RPMI8226 (cell line): Measurements from ENCODE around the gene C2orf92.
A peak's percentile ranks its signal among the peaks of the same experiment; 100 is the strongest.

ENCODE experiments used
- DNase-seq: peaks from one replicate; pipeline ENCODE4 v3.0.0-alpha.2; 2015

The C2orf92 gene

DNA sequence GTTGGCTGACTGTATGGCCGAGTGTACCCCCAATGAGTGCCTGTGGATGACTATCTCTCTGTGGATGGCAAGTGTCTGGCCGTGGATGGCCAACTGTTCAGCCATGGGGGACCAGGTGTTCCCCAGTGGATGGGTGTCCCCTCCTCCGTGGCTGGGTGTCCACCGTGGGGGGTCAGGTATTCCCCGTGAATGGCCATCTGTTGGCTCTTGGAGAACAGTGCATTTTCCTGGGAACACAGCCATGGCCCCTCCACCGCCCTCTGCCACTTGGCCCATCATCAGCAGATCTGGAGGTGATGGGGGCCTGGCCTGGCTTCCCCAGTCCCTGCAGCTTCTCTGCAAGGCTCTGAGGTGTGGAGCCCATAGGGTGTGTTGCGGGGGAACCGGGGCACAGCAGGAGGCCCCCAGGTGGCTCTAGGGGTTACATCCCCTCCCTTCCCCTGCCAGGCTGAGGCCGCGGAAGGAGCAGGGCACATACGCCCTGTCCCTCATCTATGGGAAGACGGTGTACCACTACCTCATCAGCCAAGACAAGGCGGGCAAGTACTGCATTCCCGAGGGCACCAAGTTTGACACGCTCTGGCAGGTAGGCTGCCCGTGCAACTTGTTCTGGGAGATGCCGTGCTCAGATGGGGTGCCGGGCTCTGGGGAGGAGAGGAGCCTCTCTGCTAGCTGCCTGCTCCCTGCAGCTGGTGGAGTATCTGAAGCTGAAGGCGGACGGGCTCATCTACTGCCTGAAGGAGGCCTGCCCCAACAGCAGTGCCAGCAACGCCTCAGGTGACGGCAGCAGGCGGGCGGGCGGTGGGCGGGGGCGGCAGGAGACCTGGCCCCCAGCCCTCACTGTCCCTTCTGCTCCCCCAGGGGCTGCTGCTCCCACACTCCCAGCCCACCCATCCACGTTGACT, 63.2 kb downstream of the C2orf92 start:
- no peak for DNase-seq

DNA sequence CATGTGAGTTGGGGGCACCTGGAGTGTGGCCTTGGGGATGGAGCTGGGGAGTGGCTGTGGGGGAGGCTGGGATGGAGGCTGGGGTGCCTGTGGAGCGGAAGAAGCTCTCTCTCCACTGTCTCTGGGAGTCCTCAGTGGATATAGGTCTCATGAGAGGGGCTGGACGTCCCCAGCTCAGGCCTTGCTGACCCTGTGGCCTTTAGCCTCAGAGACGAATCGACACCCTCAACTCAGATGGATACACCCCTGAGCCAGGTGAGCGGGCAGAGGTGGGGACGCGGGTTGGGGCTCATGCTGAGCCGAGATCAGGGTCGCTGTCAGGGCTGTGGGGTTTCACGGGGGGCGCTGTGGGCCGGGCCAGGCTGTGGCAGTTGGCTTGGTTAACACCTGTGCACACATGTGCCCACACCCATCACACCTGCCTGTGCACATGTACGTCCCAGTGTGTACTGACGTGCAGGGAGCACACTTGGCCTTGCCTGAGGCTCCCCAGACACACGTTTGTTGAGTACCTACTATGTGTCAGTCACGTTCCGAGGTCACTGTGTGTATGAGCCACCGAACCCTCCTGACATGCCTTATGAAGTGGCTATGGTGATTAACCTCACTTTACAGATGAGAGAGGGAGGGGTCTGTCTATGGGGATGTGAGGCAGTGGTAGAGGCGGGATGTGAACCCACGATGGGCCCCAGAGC, 64.0 kb downstream of the C2orf92 start:
- DNase-seq: no peak

DNA sequence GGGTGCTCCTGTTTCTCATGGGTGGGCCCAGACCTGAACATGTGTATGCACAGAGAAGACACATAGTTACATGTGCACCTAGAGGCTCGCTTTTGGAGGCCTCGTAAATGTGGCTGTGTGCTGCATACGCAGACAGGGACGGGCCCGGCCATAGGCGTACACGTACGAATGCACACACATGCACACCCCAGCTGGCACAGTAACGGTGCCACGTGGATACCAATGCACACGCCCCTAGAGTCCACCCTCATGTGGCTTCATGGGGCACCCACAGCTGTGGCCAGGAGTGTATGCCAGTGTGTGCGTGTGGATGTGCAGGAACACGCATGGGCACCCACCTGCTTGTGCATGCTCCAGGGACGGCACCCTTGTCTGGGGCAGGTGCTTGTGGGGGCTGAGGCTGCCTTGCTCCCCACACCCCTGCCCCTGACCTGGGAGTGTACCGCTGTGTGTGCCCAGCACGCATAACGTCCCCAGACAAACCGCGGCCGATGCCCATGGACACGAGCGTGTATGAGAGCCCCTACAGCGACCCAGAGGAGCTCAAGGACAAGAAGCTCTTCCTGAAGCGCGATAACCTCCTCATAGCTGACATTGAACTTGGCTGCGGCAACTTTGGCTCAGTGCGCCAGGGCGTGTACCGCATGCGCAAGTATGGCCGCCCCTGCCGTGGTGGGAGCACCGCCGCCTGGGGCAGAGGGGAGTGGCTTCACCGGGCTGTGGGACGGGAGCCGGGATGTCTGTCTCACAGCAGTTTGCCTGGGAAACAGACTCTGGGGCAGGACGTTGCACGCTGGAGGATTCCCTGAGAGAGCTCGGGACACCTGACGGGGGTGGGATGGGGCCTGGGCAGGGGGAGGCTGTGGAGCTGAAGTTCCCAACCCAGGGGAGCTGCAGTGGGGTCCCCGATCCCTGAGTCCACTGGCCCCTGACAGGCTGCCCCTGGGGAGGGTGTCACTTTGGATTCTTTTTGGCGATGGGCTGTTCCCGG, 64.8 kb downstream of the C2orf92 start:
- DNase-seq: no peak

DNA sequence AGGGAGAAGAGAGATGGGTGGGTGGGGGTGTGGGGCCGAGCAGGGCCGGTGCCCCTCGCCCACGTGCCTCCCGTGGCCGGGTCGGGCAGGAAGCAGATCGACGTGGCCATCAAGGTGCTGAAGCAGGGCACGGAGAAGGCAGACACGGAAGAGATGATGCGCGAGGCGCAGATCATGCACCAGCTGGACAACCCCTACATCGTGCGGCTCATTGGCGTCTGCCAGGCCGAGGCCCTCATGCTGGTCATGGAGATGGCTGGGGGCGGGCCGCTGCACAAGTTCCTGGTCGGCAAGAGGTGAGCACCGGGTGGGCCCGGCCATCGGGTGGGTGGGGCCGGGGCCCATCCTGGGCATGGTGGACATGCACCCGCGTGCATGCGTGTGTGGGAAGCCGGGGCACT, 65.6 kb downstream of the C2orf92 start:
- DNase-seq: no peak

DNA sequence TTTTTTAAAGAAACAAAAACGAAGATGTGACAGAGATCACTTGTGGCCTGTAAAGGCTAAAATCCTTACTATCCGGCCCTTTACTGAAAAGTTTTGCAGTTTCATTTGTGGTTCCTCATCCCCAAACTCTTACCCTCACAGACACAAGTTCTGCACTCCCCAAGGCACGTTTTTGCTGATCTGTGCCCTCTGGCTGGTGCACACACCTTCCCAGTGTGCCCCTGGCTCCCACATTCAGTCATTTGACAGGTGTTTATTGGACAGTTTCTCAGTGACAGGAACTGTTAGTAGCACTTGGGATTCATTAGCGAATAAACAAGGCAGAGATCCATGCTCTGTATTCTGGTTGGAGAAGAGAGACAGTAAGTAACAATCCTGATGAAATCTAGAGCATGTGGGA, 66.7 kb downstream of the C2orf92 start:
- DNase-seq: peak; percentile 58

DNA sequence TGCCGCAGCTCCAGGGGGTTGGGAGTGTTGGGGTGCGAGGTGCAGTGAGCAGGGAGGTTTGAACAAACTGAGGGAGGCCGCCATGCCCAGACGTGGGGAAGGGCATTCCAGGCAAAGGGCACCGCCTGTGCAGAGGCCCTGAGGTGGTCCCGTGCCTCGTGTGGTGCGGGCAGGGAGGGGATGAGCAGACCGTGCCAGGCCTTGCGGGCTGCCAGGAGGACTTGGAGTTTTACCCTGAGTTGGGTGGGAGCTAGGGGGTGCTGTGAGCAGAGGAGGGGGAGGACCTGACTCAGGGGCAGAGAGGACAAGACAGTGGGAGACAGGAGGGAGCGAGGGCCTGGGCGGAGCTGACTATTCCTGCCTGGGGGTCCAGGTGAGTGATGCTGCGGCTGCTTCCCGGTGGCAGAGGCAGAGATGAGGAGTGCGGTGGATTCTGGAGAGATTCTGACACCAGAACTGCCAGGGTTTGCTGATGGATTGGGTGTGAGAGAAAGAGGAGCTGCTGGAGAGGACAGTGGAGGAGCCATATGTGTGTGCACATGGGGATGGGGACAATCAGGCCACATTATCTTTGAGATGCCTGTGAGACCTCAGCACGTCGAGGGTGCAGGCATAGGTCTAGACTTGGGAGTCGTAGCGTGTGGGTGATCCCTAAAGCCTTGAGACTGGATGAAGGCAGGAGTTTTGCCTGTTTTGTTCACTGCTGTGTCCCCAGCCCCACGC, 67.3 kb downstream of the C2orf92 start:
- DNase-seq: no peak

DNA sequence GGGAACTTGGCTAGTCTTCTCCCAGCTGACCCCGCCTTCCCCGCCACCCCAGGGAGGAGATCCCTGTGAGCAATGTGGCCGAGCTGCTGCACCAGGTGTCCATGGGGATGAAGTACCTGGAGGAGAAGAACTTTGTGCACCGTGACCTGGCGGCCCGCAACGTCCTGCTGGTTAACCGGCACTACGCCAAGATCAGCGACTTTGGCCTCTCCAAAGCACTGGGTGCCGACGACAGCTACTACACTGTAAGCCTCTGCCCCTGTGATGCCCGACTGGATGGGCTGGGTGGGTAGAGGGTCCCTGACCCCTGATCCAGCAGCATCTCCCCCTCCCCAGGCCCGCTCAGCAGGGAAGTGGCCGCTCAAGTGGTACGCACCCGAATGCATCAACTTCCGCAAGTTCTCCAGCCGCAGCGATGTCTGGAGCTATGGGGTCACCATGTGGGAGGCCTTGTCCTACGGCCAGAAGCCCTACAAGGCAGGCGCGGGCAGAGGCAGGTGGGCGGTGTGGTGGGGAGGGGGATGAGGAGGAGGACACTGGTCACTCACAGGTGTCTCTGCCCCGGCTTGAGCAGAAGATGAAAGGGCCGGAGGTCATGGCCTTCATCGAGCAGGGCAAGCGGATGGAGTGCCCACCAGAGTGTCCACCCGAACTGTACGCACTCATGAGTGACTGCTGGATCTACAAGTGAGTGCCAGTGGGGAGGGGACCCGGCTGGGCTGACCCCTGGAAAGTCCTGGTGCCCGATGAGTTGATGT, 68.1 kb downstream of the C2orf92 start:
- no peak for DNase-seq

DNA sequence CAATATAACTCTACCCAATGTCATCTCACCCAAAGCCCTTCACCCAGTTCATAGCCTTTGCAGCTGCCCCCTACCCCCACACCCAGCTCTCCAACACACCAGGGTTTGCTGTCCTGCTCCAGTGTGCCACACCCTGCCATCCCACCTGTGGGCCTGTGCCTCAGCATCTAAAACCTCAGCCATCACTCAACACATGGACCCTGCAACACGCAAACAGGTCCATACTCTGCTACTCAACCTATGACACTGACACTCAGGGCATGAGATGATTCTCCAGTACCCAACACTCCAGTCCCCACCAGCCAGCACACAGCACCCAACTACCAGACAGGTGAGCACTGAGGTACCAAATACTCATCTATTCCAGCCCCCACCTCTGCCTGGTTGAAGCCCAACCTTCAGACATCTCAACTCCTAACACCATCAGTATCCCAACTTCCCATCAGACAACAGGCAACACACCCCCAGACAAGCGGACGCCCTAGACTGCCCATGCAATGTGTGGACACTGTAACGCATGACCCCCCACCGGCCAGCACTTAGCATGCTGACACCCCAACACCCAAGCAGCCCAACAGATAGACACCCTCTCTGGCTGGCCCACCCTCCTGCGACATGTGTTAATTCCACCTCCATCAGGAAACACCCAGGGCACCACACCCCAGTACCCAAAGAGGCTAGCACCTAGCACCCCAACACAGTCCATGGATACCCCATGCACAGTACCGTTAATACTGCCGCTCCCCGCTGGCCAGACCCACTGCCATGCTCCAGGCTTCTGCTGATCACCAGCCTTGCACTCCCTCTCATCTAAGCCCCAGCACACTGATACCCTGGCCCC, 68.9 kb downstream of the C2orf92 start:
- DNase-seq: no peak

DNA sequence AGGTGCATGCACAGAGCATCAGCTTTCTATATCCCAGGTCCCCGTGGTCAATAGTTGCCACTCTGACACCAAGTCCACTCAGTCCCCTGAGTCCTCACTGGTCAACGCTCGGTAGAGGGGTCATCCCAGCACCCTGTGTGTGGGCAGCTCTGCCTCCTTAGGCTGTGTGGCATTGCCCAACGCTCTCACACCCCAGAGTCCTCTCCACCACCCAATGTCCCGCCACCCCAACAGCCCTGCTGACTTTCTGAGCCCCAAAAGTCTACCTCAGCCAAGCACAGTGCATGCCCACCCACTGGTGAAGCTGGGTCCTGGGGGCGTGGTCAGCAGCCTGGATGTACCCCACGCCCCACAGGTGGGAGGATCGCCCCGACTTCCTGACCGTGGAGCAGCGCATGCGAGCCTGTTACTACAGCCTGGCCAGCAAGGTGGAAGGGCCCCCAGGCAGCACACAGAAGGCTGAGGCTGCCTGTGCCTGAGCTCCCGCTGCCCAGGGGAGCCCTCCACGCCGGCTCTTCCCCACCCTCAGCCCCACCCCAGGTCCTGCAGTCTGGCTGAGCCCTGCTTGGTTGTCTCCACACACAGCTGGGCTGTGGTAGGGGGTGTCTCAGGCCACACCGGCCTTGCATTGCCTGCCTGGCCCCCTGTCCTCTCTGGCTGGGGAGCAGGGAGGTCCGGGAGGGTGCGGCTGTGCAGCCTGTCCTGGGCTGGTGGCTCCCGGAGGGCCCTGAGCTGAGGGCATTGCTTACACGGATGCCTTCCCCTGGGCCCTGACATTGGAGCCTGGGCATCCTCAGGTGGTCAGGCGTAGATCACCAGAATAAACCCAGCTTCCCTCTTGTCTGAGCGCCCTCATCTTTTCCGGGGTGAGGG, 69.7 kb downstream of the C2orf92 start:
- DNase-seq: no peak

DNA sequence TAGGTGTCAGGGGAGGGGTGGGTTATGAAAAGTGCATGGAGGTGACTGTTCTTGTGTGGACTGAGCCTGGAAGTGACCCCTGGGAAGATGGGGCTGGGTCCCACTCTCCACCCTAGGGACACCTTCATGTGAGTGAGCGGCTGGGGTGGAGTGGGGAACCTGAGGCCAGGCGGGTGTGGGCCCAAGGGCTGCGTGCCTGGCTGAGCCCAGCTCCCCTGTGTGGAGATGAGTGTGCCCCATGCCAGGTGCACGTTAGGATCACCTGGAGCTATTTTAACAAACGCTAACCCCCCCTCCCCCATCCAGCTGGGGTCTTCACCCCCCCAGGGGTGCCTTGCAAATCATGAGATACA, 70.4 kb downstream of the C2orf92 start:
- no peak for DNase-seq

DNA sequence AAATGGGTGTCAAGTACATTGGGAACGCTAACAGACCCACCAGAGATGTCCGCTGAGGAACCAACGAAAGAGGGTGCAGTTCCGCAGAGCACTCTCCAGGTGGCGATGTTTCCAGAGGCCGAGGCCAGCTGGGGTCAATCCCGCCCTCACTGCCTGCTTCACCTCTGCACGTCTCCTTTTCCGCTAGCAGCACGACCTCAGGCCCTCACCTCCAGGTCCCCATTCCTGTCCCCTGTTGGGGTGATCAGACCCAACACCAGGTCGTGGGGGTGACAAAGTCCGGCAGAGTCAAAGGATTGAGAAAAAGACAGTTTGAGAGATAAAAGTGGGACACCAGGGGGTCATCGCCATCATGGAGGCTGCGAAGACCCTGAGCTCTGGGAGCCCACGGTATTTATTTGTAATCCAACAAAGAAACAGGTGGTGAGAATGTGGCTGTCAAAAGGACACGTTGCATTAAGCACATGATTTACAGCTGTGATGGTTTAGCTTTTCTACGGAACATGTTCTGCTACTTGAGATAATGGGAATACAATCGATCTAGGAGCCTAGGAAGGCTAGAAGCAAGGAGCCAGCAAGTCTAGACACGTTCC, 71.2 kb downstream of the C2orf92 start:
- peak; percentile 70 for DNase-seq

DNA sequence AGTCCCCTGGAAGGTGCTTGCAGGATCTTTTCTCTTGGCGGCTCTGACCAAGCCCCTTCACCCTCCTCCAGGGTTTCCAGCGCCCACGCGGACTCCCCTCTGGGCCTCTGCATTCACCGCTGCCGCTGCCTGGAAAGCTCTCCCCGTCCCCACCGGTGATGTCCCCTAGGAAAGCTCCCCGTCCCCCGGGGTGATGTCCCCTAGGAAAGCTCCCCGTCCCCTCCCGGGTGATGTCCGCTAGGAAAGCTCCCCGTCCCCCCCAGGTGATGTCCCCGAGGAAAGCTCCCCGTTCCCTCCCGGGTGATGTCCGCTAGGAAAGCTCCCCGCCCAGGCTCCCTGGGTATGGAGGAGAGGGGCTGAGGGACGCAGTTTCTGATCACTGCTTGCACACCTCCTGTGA, 71.7 kb downstream of the C2orf92 start:
- DNase-seq: no peak

DNA sequence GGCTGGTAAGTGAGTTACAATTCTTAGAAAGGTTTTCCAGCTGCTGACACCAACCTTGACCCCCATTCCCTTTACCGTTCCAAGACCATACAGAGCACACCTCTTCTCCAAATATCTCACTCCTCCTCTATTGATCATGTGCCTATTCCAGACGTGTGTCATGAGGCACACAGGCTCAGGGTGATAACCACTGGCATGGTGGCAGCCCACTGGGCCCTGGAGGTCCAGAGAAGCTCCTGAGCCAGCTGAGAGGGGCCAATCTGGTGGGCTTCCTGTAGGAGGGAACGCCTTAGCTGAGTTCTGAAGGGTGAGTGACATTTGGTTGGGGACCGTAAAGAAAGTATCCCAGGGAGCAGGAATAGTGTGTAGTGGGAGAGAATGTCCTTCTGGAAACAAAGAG, 72.2 kb downstream of the C2orf92 start:
- DNase-seq: no peak

DNA sequence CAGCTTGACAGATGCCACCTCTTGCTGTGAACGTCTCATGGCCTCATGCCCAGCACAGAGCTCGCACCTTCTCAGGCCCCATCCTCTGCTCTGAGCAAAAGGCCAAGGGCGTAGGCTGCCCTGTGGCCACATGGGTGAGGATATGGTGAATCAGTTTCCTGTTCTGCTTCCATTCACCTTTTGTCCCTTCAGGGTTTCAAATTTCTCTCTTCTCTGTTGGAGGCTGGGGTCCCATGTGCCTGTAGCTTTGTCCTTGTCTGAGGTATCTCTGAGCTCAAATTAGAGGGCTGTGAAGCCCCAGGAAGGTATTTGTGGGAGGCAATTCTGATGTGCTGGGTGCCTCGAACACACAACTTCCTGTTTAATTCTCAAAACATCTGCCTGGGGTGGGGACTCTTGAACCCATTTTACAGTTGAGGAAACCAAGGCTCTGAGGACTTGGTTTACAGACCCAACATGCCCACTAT, 72.9 kb downstream of the C2orf92 start:
- no peak for DNase-seq

DNA sequence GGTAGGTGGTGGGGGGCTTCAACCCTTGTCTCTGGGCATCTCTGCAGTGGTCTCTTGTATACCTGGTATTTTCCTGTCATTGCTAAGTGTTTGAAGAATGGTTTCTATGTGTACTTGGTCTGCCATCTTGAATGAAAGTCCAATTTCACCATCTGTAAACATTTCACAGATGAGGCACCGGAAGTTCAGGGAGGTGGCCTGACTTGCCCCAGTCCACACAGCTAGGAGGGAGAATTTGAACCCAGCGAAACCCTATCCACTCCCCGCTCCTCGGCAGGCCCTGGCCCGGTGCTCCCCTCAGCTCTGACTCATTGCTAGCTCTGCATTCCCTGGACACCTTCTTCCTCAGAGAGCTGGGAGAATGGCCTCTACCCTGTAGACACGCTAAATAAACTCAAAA, 74.4 kb downstream of the C2orf92 start:
- DNase-seq: no peak

DNA sequence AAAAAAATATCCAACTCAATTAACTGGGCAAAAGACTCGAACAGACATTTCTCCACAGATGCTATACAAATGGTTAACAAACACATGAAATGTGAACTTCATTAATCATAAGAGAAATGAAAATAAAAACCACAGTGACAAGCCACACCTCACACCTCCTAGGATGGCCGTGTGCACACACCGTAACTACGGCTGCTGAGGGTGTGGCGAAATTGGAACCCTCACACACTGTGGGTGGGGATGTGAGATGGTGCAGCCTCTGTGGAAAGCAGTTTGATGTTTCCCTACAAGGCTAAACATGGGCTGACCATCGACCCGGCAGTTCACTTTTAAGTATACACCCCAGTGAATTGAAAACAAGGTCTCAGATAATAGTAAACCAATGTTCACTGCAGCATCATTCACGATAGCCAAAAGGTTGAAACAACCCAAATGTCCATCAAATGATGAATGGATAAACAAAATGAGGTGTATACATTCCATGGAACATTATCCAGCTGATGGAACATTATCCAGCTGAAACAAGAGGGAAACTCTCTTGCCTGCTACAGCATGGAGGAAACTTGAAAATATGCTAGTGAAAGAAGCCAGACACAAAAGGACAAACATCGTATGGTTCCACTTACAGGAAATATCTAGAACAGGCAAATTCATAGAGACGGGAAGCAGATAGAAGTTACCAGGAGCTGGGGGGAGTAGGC, 76.1 kb downstream of the C2orf92 start:
- DNase-seq: no peak

DNA sequence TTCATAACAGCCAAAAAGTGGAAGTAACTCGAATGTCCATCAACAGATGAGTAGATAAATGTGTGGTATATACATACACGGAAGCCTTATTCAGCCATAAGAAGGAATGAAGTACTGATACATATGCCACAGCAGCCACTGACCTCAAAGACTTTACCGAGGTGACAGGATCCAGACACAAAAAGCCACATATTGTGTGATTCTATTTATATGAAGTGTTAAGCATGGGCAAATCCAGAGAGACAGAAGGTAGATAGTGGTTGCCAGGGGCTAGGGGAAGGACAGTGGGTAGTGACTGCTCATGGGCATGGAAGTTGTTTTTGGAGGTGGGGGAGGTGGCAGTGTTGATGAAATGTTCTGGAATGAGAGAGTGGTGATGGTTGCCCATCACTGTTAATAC, 77.8 kb downstream of the C2orf92 start:
- DNase-seq: no peak

DNA sequence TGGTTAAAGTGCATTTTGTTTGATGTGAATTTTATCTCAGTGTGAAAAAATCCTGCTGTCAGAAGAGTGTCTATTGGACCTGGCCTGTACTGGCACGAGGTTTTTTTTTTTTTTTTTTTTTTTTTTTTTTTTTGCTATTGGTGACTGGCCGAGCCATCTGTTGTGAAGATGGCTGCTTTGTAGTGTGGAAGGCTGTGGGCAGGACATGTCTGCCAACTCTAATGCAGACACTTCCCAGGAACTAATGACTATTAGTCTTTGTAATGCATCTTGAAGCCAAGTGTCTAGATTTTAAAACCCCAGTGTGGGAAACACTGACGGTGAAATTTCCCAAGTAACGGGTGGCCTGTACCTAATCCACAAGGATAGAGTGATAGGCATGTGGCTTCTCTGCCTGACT, 78.2 kb downstream of the C2orf92 start:
- no peak for DNase-seq

DNA sequence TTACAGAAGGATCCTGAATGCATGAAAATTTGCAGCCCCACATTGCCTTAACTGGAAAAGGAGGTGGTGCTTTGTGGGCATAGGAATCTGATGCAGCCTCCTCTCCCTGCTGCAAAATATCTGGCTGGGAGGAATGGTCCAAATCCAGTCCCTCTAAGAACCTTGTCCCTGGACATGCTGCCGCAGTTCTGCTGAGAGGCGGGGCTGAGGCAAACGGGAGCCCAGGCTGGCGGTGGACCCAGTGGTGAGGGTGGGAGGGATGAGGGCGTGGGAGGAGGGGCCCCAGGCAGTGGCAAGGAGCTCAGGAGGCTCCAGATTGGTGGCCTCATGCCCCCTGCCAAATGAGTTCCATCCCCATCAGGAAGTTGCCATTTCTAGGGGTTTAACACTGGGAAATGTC, 80.1 kb downstream of the C2orf92 start:
- DNase-seq: no peak
